HEK293 (cell line): ENCODE data around the gene DSCAML1.

Experiments
- CTCF ChIA-PET: fragments of 350-600 bp; formaldehyde crosslinking; extraction: SDS; loops from one replicate; lab custom pipeline; 2021; ENCODE audit warnings: antibody characterized with exemption; lab: Yijun Ruan, JAX
- POLR2A ChIA-PET: fragments of 300-600 bp; formaldehyde crosslinking; extraction: SDS; loops from one replicate; lab custom pipeline; 2020; ENCODE audit warnings: antibody characterized with exemption, inconsistent platforms; lab: Yijun Ruan, JAX
- H3K27ac ChIP-seq: fragments of 200-500 bp; sonication (Bioruptor generic); 2 replicates; pipeline ENCODE4 v1.5.1; 2014; ENCODE audit warnings: low read depth, low read length, control low read depth, inconsistent platforms; ENCODE audit errors: extremely low read depth
- H3K36me3 ChIP-seq, 2 experiments: fragments of 200-500 bp in 1 of 2; sonication (Bioruptor generic) in 1 of 2; 1 replicate in 1 of 2; 2 replicates in 1 of 2; pipeline ENCODE4 v1.5.1; 2014 to 2017; ENCODE audit warnings: inconsistent platforms in 2 of 2, low read length in 2 of 2; ENCODE audit not compliant: control insufficient read depth in 2 of 2, insufficient read depth in 1 of 2
- H3K4me1 ChIP-seq: fragments of 200-500 bp; sonication (Bioruptor generic); 2 replicates; pipeline ENCODE4 v1.5.1; 2014; ENCODE audit warnings: mild to moderate bottlenecking, low read length, inconsistent platforms; ENCODE audit not compliant: control insufficient read depth, insufficient read depth
- H3K4me3 ChIP-seq: 2 replicates; pipeline ENCODE4 v1.5.1; 2011; ENCODE audit warnings: low read depth, mild to moderate bottlenecking, control low read depth, low read length, moderate library complexity
- H3K9me3 ChIP-seq: fragments of 200-500 bp; sonication (Bioruptor generic); 2 replicates; pipeline ENCODE4 v1.5.1; 2014; ENCODE audit warnings: low read depth, low read length, inconsistent platforms; ENCODE audit not compliant: control insufficient read depth, insufficient read depth
- BCL11B ChIP-seq: fragments of 450-650 bp; formaldehyde crosslinking; IDR thresholded peaks from 2 replicates; pipeline ENCODE4 v1.5.1; 2016; ENCODE audit warnings: low read depth, missing biosample characterization, missing genetic modification characterization
- GLI2 ChIP-seq: fragments of 450-650 bp; formaldehyde crosslinking; IDR thresholded peaks from 2 replicates; pipeline ENCODE4; 2017; ENCODE audit warnings: missing biosample characterization, missing genetic modification characterization, low read depth, borderline replicate concordance
- HOXA7 ChIP-seq: sonication (generic); formaldehyde crosslinking; IDR thresholded peaks from 2 replicates; pipeline ENCODE4 v1.8.1; 2022; ENCODE audit warnings: missing genetic modification reagents, borderline replicate concordance
- KLF7 ChIP-seq: fragments of 450-650 bp; formaldehyde crosslinking; IDR thresholded peaks from 2 replicates; pipeline ENCODE4 v1.5.1; 2016; ENCODE audit warnings: missing biosample characterization, missing genetic modification characterization, borderline replicate concordance
- SCRT1 ChIP-seq: fragments of 450-650 bp; formaldehyde crosslinking; IDR thresholded peaks from 2 replicates; pipeline ENCODE4 v1.5.1; 2016; ENCODE audit warnings: missing biosample characterization, missing genetic modification characterization, borderline replicate concordance
- ZBTB21 ChIP-seq: fragments of 450-650 bp; formaldehyde crosslinking; IDR thresholded peaks from 2 replicates; pipeline ENCODE4 v1.5.1; 2017; ENCODE audit warnings: missing biosample characterization, missing genetic modification characterization
- ZBTB6 ChIP-seq: fragments of 450-650 bp; formaldehyde crosslinking; IDR thresholded peaks from 2 replicates; pipeline ENCODE4 v1.5.1; 2017; ENCODE audit warnings: missing biosample characterization, missing genetic modification characterization
- ZBTB7A ChIP-seq: fragments of 450-650 bp; formaldehyde crosslinking; IDR thresholded peaks from 2 replicates; pipeline ENCODE4 v1.5.1; 2016; ENCODE audit warnings: low read depth, missing biosample characterization, missing genetic modification characterization
- ZNF114 ChIP-seq: fragments of 450-650 bp; formaldehyde crosslinking; IDR thresholded peaks from 2 replicates; pipeline ENCODE4 v1.5.0; 2017; ENCODE audit warnings: missing biosample characterization, missing genetic modification characterization
- ZNF132 ChIP-seq: fragments of 450-650 bp; formaldehyde crosslinking; IDR thresholded peaks from 2 replicates; pipeline ENCODE4 v1.5.1; 2017; ENCODE audit warnings: missing biosample characterization, missing genetic modification characterization, borderline replicate concordance
- ZNF19 ChIP-seq: fragments of 450-650 bp; formaldehyde crosslinking; IDR thresholded peaks from 2 replicates; pipeline ENCODE4; 2016; ENCODE audit warnings: missing biosample characterization, missing genetic modification characterization, low read depth
- ZNF274 ChIP-seq, 2 experiments: fragments of 200-500 bp in 1 of 2; fragments of 450-650 bp in 1 of 2; sonication (Bioruptor generic) in 1 of 2; formaldehyde crosslinking in 1 of 2; IDR thresholded peaks; 2 replicates each; pipeline versions ENCODE4 v1.5.1 to v1.6.1; 2014 to 2016; ENCODE audit warnings: borderline replicate concordance in 1 of 2, inconsistent platforms in 1 of 2, low read length in 1 of 2, missing biosample characterization in 1 of 2, missing genetic modification characterization in 1 of 2
- ZNF292 ChIP-seq: fragments of 450-650 bp; formaldehyde crosslinking; IDR thresholded peaks from 2 replicates; pipeline ENCODE4 v1.5.1; 2016; ENCODE audit warnings: low read depth, missing biosample characterization, missing genetic modification characterization, borderline replicate concordance
- ZNF37A ChIP-seq: fragments of 450-650 bp; IDR thresholded peaks from 2 replicates; pipeline ENCODE4 v1.5.1; 2018; ENCODE audit warnings: missing biosample characterization, missing genetic modification characterization
- ZNF423 ChIP-seq: fragments of 450-650 bp; formaldehyde crosslinking; IDR thresholded peaks from 2 replicates; pipeline ENCODE4 v1.5.1; 2016; ENCODE audit warnings: missing biosample characterization, missing genetic modification characterization
- ZNF530 ChIP-seq: fragments of 450-650 bp; formaldehyde crosslinking; IDR thresholded peaks from 2 replicates; pipeline ENCODE4 v1.5.1; 2016; ENCODE audit warnings: low read depth, missing biosample characterization, missing genetic modification characterization
- ZNF555 ChIP-seq: fragments of 450-650 bp; formaldehyde crosslinking; conservative IDR thresholded peaks from 2 replicates; pipeline ENCODE4 v1.5.1; 2017; ENCODE audit warnings: missing biosample characterization, mild to moderate bottlenecking, missing genetic modification characterization, inconsistent platforms
- ZNF580 ChIP-seq: fragments of 450-650 bp; formaldehyde crosslinking; IDR thresholded peaks from 2 replicates; pipeline ENCODE4 v1.5.1; 2016; ENCODE audit warnings: missing biosample characterization, missing genetic modification characterization
- ZNF596 ChIP-seq: fragments of 450-650 bp; IDR thresholded peaks from 2 replicates; pipeline ENCODE4 v1.5.0; 2018; ENCODE audit warnings: missing biosample characterization, mild to moderate bottlenecking, missing genetic modification characterization, moderate library complexity
- ZNF623 ChIP-seq: fragments of 450-650 bp; formaldehyde crosslinking; IDR thresholded peaks from 2 replicates; pipeline ENCODE4 v1.5.1; 2016; ENCODE audit warnings: missing biosample characterization, missing genetic modification characterization
- ZNF639 ChIP-seq: fragments of 450-650 bp; formaldehyde crosslinking; IDR thresholded peaks from 2 replicates; pipeline ENCODE4 v1.5.1; 2016; ENCODE audit warnings: missing biosample characterization, missing genetic modification characterization
- ZNF664 ChIP-seq: fragments of 450-650 bp; formaldehyde crosslinking; IDR thresholded peaks from 2 replicates; pipeline ENCODE4 v1.5.1; 2016; ENCODE audit warnings: missing biosample characterization, missing genetic modification characterization
- ZNF768 ChIP-seq: fragments of 450-650 bp; formaldehyde crosslinking; IDR thresholded peaks from 2 replicates; pipeline ENCODE4 v1.5.1; 2018; ENCODE audit warnings: missing biosample characterization, mild to moderate bottlenecking, missing genetic modification characterization
- ZNF776 ChIP-seq: fragments of 450-650 bp; formaldehyde crosslinking; IDR thresholded peaks from 2 replicates; pipeline ENCODE4 v1.5.0; 2017; ENCODE audit warnings: missing biosample characterization, missing genetic modification characterization, borderline replicate concordance
- ZNF837 ChIP-seq: fragments of 450-650 bp; formaldehyde crosslinking; IDR thresholded peaks from 2 replicates; pipeline ENCODE4 v1.5.1; 2016; ENCODE audit warnings: missing biosample characterization, missing genetic modification characterization
- TF ChIP-seq, protein P1 (sequence below): fragments of 450-650 bp; formaldehyde crosslinking; IDR thresholded peaks from 2 replicates; pipeline ENCODE4 v1.5.1; 2017; ENCODE audit warnings: missing biosample characterization, missing genetic modification characterization
- TF ChIP-seq, protein P2 (sequence below): fragments of 450-650 bp; formaldehyde crosslinking; IDR thresholded peaks from 2 replicates; pipeline ENCODE4 v1.5.1; 2017; ENCODE audit warnings: missing biosample characterization, mild to moderate bottlenecking, missing genetic modification characterization, moderate library complexity
- TF ChIP-seq, protein P3 (sequence below): fragments of 450-650 bp; formaldehyde crosslinking; IDR thresholded peaks from 2 replicates; pipeline ENCODE4 v1.5.1; 2016; ENCODE audit warnings: missing biosample characterization, missing genetic modification characterization, borderline replicate concordance

Gene DSCAML1

GRCh38 chr11:117673602-117674001 is 123.4 kb downstream of the DSCAML1 start:
- Histone ChIP-seq H3K27ac (no peak overlapping the region), H3K9me3 (no peaks in the 10 kb centered on the region), H3K36me3 (no peaks in the 10 kb centered on the region)
- POLR2A ChIA-PET, result no interaction called here
- TF ChIP-seq ZNF37A (tag by site-specific recombination) (no peak), ZNF664 (tag by site-specific recombination) (no peak), ZNF132 (tag by site-specific recombination) (no peak), ZNF19 (tag by site-specific recombination) (no peak), ZBTB7A (tag by site-specific recombination) (no peak), ZNF596 (tag by site-specific recombination) (no peak), ZBTB21 (tag by site-specific recombination) (no peak), SCRT1 (no peak), ZNF114 (no peak), ZNF837 (tag by site-specific recombination) (no peak), KLF7 (tag by site-specific recombination) (no peak), ZNF776 (tag by site-specific recombination) (no peak), ZNF555 (tag by site-specific recombination) (no peak), HOXA7 (CRISPR knock-in tag) (no peak), ZNF580 (tag by site-specific recombination) (no peak)
- TF ChIP-seq, protein P1, sequence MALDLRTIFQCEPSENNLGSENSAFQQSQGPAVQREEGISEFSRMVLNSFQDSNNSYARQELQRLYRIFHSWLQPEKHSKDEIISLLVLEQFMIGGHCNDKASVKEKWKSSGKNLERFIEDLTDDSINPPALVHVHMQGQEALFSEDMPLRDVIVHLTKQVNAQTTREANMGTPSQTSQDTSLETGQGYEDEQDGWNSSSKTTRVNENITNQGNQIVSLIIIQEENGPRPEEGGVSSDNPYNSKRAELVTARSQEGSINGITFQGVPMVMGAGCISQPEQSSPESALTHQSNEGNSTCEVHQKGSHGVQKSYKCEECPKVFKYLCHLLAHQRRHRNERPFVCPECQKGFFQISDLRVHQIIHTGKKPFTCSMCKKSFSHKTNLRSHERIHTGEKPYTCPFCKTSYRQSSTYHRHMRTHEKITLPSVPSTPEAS, result no peak
- TF ChIP-seq, all 188 proteins: peak for 0
- Histone ChIP-seq H3K4me1 (no peaks in the 10 kb centered on the region), H3K4me3 (no peak overlapping the region)
- CTCF ChIA-PET, result interaction anchor here (1.3 kb wide), 1 partner anchor 247 kb away, joined by 3 read pairs; no protein-coding TSS in a partner anchor

GRCh38 chr11:117671370-117671769 is 125.6 kb downstream of the DSCAML1 start:
- Histone ChIP-seq H3K36me3 (no peaks in the 10 kb centered on the region), H3K4me3 (no peak overlapping the region), H3K4me1 (no peaks in the 10 kb centered on the region), H3K9me3 (no peaks in the 10 kb centered on the region), H3K27ac (no peak overlapping the region)
- ChIA-PET POLR2A (no interaction called here), CTCF (no interaction called here)
- TF ChIP-seq ZBTB6 (tag by site-specific recombination) (no peak), ZNF639 (tag by site-specific recombination) (no peak), GLI2 (tag by site-specific recombination) (no peak), ZNF274 (IDR thresholded peaks at IDR 0.05; ENCODE audit: low read length) (no peak), ZNF274 (tag by site-specific recombination; IDR thresholded peaks at IDR 0.05; ENCODE audit: borderline replicate concordance) (no peak), ZNF292 (tag by site-specific recombination) (no peak), ZNF423 (tag by site-specific recombination) (no peak), ZNF530 (tag by site-specific recombination) (no peak), ZNF623 (tag by site-specific recombination) (no peak), BCL11B (tag by site-specific recombination) (no peak), ZNF768 (tag by site-specific recombination) (no peak)
- TF ChIP-seq, protein P2, sequence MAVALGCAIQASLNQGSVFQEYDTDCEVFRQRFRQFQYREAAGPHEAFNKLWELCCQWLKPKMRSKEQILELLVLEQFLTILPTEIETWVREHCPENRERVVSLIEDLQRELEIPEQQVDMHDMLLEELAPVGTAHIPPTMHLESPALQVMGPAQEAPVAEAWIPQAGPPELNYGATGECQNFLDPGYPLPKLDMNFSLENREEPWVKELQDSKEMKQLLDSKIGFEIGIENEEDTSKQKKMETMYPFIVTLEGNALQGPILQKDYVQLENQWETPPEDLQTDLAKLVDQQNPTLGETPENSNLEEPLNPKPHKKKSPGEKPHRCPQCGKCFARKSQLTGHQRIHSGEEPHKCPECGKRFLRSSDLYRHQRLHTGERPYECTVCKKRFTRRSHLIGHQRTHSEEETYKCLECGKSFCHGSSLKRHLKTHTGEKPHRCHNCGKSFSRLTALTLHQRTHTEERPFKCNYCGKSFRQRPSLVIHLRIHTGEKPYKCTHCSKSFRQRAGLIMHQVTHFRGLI (tag by site-specific recombination), result no peak
- TF ChIP-seq, protein P3, sequence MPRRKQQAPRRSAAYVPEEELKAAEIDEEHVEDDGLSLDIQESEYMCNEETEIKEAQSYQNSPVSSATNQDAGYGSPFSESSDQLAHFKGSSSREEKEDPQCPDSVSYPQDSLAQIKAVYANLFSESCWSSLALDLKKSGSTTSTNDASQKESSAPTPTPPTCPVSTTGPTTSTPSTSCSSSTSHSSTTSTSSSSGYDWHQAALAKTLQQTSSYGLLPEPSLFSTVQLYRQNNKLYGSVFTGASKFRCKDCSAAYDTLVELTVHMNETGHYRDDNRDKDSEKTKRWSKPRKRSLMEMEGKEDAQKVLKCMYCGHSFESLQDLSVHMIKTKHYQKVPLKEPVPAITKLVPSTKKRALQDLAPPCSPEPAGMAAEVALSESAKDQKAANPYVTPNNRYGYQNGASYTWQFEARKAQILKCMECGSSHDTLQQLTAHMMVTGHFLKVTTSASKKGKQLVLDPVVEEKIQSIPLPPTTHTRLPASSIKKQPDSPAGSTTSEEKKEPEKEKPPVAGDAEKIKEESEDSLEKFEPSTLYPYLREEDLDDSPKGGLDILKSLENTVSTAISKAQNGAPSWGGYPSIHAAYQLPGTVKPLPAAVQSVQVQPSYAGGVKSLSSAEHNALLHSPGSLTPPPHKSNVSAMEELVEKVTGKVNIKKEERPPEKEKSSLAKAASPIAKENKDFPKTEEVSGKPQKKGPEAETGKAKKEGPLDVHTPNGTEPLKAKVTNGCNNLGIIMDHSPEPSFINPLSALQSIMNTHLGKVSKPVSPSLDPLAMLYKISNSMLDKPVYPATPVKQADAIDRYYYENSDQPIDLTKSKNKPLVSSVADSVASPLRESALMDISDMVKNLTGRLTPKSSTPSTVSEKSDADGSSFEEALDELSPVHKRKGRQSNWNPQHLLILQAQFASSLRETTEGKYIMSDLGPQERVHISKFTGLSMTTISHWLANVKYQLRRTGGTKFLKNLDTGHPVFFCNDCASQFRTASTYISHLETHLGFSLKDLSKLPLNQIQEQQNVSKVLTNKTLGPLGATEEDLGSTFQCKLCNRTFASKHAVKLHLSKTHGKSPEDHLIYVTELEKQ, result no peak
